Stimulated activated CD4-positive, alpha-beta T cell treated with anti-CD3 and anti-CD28 coated beads, Interleukin-2, amount 100 ng/mL, for 4 hours (primary cell): ENCODE data around the gene RILPL2.
"Not testable (repeated sequence)": the region's sequence is repeated elsewhere in the genome, so short reads cannot be mapped to it uniquely, and the experiment has no call there.

ENCODE experiments used
- DNase-seq: peaks from one replicate; pipeline ENCODE4 v3.0.0-alpha.2; 2020; ENCODE audit warnings: low read depth

RILPL2 gene

GRCh38 chr12:123449856-123450255 is 13.4 kb upstream of the RILPL2 start:
- no peak for DNase-seq

- DNase-seq, result no peak
Measured at GRCh38 chr12:123449249-123449733, 12.8 kb upstream of the RILPL2 start.

GRCh38 chr12:123446333-123446713 is 9.8 kb upstream of the RILPL2 start:
- DNase-seq, result no peak

GRCh38 chr12:123445388-123446332 is 9.2 kb upstream of the RILPL2 start:
- DNase-seq, result no peak

- no peak for DNase-seq
Measured at GRCh38 chr12:123444092-123445026, 7.9 kb upstream of the RILPL2 start.

- DNase-seq, result no peak
Measured at GRCh38 chr12:123442774-123443173, 6.3 kb upstream of the RILPL2 start.

GRCh38 chr12:123441523-123442164 is 5.2 kb upstream of the RILPL2 start:
- no peak for DNase-seq

GRCh38 chr12:123435636-123436016 is 858 bp downstream of the RILPL2 start:
- DNase-seq, result no peak

GRCh38 chr12:123433615-123434014 is 2.9 kb downstream of the RILPL2 start:
- DNase-seq, result no peak

GRCh38 chr12:123431951-123432817 is 4.3 kb downstream of the RILPL2 start:
- DNase-seq, result not testable (repeated sequence)

- not testable (repeated sequence) for DNase-seq
Measured at GRCh38 chr12:123429101-123429500, 7.4 kb downstream of the RILPL2 start.

GRCh38 chr12:123428591-123428990 is 7.9 kb downstream of the RILPL2 start:
- no peak for DNase-seq

- no peak for DNase-seq
Measured at GRCh38 chr12:123427036-123427769, 9.3 kb downstream of the RILPL2 start.

GRCh38 chr12:123421314-123421713 is 15.2 kb downstream of the RILPL2 start:
- DNase-seq, result no peak

GRCh38 chr12:123410041-123410412 is 26.5 kb downstream of the RILPL2 start:
- no peak for DNase-seq

- not testable (repeated sequence) for DNase-seq
Measured at GRCh38 chr12:123409284-123410040, 27.0 kb downstream of the RILPL2 start.

GRCh38 chr12:123408619-123409018 is 27.9 kb downstream of the RILPL2 start:
- DNase-seq, result not testable (repeated sequence)

- DNase-seq, result not testable (repeated sequence)
Measured at GRCh38 chr12:123407934-123408333, 28.6 kb downstream of the RILPL2 start.

GRCh38 chr12:123407269-123407668 is 29.2 kb downstream of the RILPL2 start:
- not testable (repeated sequence) for DNase-seq

- no peak for DNase-seq
Measured at GRCh38 chr12:123404581-123404980, 31.9 kb downstream of the RILPL2 start.
